NB4 (cell line): Measurements from ENCODE around the gene DNALI1.
A peak's percentile ranks its signal among the peaks of the same experiment; 100 is the strongest.

Experiments
- DNase-seq: peaks from one replicate; pipeline ENCODE4 v3.0.0; 2010; ENCODE audit warnings: low read depth
- H3K4me3 ChIP-seq: one replicate; pipeline ENCODE4 v1.5.1; 2011; ENCODE audit warnings: mild to moderate bottlenecking, low read depth, low read length, moderate library complexity
- CTCF ChIP-seq: IDR thresholded peaks from one replicate; pipeline ENCODE4 v1.5.1; 2012; ENCODE audit warnings: low read depth, low read length
- MAX ChIP-seq: IDR thresholded peaks from 2 replicates; pipeline ENCODE4 v1.6.1; 2011; ENCODE audit warnings: low read depth, low read length
- MYC ChIP-seq: IDR thresholded peaks from 2 replicates; pipeline ENCODE4 v1.6.1; 2011; ENCODE audit warnings: low read depth, low read length
- POLR2A ChIP-seq: IDR thresholded peaks from 2 replicates; pipeline ENCODE4 v1.6.1; 2011; ENCODE audit warnings: mild to moderate bottlenecking; ENCODE audit not compliant: insufficient read length; ENCODE audit errors: extremely low read depth

Gene DNALI1

GRCh38 chr1:37596182-37596667 lies 39.5 kb downstream of the DNALI1 start:
- no peak for DNase-seq
- TF ChIP-seq MYC = no peak
- no peak for TF ChIP-seq POLR2A
- no peak for TF ChIP-seq MAX
- TF ChIP-seq CTCF = no peak
- peak overlapping the region; percentile 56 for H3K4me3 ChIP-seq

- TF ChIP-seq MAX = no peak
- TF ChIP-seq POLR2A = no peak
- no peak for TF ChIP-seq MYC
- TF ChIP-seq CTCF = no peak
- H3K4me3 ChIP-seq = no peak overlapping the region
- no peak for DNase-seq
These were observed 43.2 kb downstream of the DNALI1 start for GRCh38 chr1:37599940-37600339.

- DNase-seq = no peak
- no peak overlapping the region for H3K4me3 ChIP-seq
- no peak for TF ChIP-seq MAX
- TF ChIP-seq POLR2A = no peak
- TF ChIP-seq MYC = no peak
- TF ChIP-seq CTCF = no peak
These were observed 44.7 kb downstream of the DNALI1 start for GRCh38 chr1:37601441-37601840.

GRCh38 chr1:37602750-37603694 lies 46.3 kb downstream of the DNALI1 start:
- no peak overlapping the region for H3K4me3 ChIP-seq
- TF ChIP-seq MAX = no peak
- peak; percentile 81 for TF ChIP-seq CTCF
- peak; percentile 61 for DNase-seq

GRCh38 chr1:37605061-37605650 lies 48.4 kb downstream of the DNALI1 start:
- TF ChIP-seq POLR2A (no peak), MYC (no peak), MAX (no peak), CTCF (no peak)
- no peak for DNase-seq
- H3K4me3 ChIP-seq = no peak overlapping the region
